Hepatocyte (in vitro differentiated cells): ENCODE measurements around the gene LARP4.

ENCODE experiments used
- EZH2phosphoT487 ChIP-seq: fragments of 200-600 bp; sonication (generic); IDR thresholded peaks from one replicate; pipeline ENCODE4 v1.6.1; 2018; ENCODE audit warnings: antibody characterized with exemption, mild to moderate bottlenecking, low read depth, moderate library complexity; ENCODE audit not compliant: unreplicated experiment, severe bottlenecking
- TF ChIP-seq, protein P1 (sequence below): fragments of 200-600 bp; sonication (generic); IDR thresholded peaks from 2 replicates; pipeline ENCODE4 v1.5.1; 2016; ENCODE audit warnings: antibody characterized with exemption, mild to moderate bottlenecking; ENCODE audit not compliant: poor library complexity

DNA sequence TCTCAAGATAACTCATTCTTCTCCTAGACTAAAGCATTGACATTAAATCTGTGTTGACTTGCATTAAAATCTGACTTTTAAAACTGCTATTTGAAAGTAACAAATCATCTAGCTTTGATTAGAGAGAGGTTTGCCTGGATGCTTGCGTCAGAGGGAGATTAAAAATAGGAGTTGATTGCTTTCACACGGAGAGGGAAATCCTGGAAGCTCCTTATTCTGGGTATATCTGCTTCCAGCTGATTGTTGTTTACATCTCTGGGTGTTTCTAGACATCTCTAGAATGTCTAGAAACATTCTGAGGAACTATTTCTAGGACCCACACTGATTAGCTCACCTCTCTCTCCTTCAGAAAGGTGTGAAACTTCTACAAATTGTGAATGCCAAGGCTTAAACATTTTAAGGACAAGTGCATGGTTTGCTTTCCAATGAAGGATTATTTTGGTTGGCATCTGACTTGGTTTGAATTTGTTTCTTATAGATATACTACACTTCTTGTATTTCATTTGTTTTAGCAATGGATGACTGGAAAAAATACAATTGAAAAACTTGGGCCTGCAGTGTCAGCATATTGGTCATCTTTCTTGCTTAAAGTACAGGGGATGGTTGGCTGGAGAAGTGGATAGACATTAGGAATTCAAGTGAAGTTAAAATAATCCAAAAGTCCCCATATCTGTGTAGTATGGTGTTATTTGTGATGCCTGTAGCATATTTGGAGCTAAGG, 106.2 kb downstream of the LARP4 start:
- TF ChIP-seq, protein P1, sequence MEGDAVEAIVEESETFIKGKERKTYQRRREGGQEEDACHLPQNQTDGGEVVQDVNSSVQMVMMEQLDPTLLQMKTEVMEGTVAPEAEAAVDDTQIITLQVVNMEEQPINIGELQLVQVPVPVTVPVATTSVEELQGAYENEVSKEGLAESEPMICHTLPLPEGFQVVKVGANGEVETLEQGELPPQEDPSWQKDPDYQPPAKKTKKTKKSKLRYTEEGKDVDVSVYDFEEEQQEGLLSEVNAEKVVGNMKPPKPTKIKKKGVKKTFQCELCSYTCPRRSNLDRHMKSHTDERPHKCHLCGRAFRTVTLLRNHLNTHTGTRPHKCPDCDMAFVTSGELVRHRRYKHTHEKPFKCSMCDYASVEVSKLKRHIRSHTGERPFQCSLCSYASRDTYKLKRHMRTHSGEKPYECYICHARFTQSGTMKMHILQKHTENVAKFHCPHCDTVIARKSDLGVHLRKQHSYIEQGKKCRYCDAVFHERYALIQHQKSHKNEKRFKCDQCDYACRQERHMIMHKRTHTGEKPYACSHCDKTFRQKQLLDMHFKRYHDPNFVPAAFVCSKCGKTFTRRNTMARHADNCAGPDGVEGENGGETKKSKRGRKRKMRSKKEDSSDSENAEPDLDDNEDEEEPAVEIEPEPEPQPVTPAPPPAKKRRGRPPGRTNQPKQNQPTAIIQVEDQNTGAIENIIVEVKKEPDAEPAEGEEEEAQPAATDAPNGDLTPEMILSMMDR = no peak
- no peak for TF ChIP-seq EZH2phosphoT487
